MM.1S (cell line): Measurements from ENCODE around the gene DDR1.

Experiments
- DNase-seq: peaks from one replicate; pipeline ENCODE4 v3.0.0-alpha.2; 2015
- H2AFZ ChIP-seq: fragments of 300-600 bp; sonication (generic); 2 replicates; pipeline ENCODE4 v1.6.0; 2016; ENCODE audit warnings: antibody characterized with exemption, low read length
- H3F3A ChIP-seq: fragments of 300-600 bp; sonication (generic); 2 replicates; pipeline ENCODE4 v1.6.1; 2016; ENCODE audit warnings: mild to moderate bottlenecking, antibody characterized with exemption, low read length, moderate library complexity, mixed read lengths; ENCODE audit not compliant: insufficient read depth
- H3K27ac ChIP-seq: fragments of 300-600 bp; sonication (generic); 2 replicates; pipeline ENCODE4 v1.5.1; 2016; ENCODE audit warnings: mild to moderate bottlenecking, low read length
- H3K27me3 ChIP-seq: fragments of 300-600 bp; sonication (generic); replicated peaks from 2 replicates; pipeline ENCODE4 v1.6.0; 2016; ENCODE audit warnings: low read length; ENCODE audit not compliant: insufficient read depth
- H3K36me3 ChIP-seq: fragments of 300-600 bp; sonication (generic); replicated peaks from 2 replicates; pipeline ENCODE4 v1.6.1; 2016; ENCODE audit warnings: mild to moderate bottlenecking, low read length, mixed read lengths; ENCODE audit not compliant: insufficient read depth
- H3K4me1 ChIP-seq: fragments of 300-600 bp; sonication (generic); 2 replicates; pipeline ENCODE4 v1.6.1; 2016; ENCODE audit warnings: low read length, mixed read lengths
- H3K4me2 ChIP-seq: fragments of 300-600 bp; sonication (generic); 2 replicates; pipeline ENCODE4 v1.6.0; 2016; ENCODE audit warnings: low read depth, low read length
- H3K4me3 ChIP-seq: fragments of 300-600 bp; sonication (generic); 2 replicates; pipeline ENCODE4 v1.5.1; 2016; ENCODE audit warnings: low read length, mixed read lengths
- H3K79me2 ChIP-seq: fragments of 300-600 bp; sonication (generic); 2 replicates; pipeline ENCODE4 v1.6.1; 2016; ENCODE audit warnings: mixed run types, low read length, mixed read lengths
- H3K9ac ChIP-seq: fragments of 300-600 bp; sonication (generic); 2 replicates; pipeline ENCODE4 v1.6.1; 2016; ENCODE audit warnings: low read length, mixed read lengths
- H3K9me2 ChIP-seq: fragments of 300-600 bp; sonication (generic); replicated peaks from 2 replicates; pipeline ENCODE4 v1.6.1; 2016; ENCODE audit warnings: mild to moderate bottlenecking, low read length, mixed read lengths; ENCODE audit not compliant: insufficient read depth
- H3K9me3 ChIP-seq: fragments of 300-600 bp; sonication (generic); replicated peaks from 2 replicates; pipeline ENCODE4 v1.6.1; 2016; ENCODE audit warnings: mild to moderate bottlenecking, low read length, mixed read lengths; ENCODE audit not compliant: insufficient read depth
- H4K20me1 ChIP-seq: fragments of 300-600 bp; sonication (generic); 2 replicates; pipeline ENCODE4 v1.6.1; 2016; ENCODE audit warnings: mild to moderate bottlenecking, low read length, moderate library complexity, mixed read lengths; ENCODE audit not compliant: insufficient read depth
- CTCF ChIP-seq: fragments of 300-600 bp; sonication (generic); IDR thresholded peaks from 2 replicates; pipeline ENCODE4 v1.5.1; 2016; ENCODE audit warnings: antibody characterized with exemption, low read length, mixed read lengths
- EZH2 ChIP-seq: fragments of 300-600 bp; sonication (generic); optimal IDR thresholded peaks from 2 replicates; pipeline ENCODE3; 2017; ENCODE audit warnings: low read depth, mild to moderate bottlenecking, antibody characterized with exemption, low read length, mixed read lengths
- EZH2phosphoT487 ChIP-seq: fragments of 300-600 bp; sonication (generic); IDR thresholded peaks from 2 replicates; pipeline ENCODE4 v1.6.1; 2018; ENCODE audit warnings: antibody characterized with exemption, low read length

DDR1 gene

GRCh38 chr6:30897882-30898281, 13.6 kb downstream of the DDR1 start:
- H3K4me3 ChIP-seq, result no peak overlapping the region
- no peaks in the 10 kb centered on the region for H3K36me3 ChIP-seq
- DNase-seq, result no peak
- no peak overlapping the region for H3K27ac ChIP-seq
- no peaks in the 10 kb centered on the region for H3K4me1 ChIP-seq
- no peaks in the 10 kb centered on the region for H3K9me2 ChIP-seq
- no peaks in the 10 kb centered on the region for H3K9me3 ChIP-seq
- H3K79me2 ChIP-seq, result no peaks in the 10 kb centered on the region
- H2AFZ ChIP-seq, result no peak overlapping the region
- no peaks in the 10 kb centered on the region for H3F3A ChIP-seq
- H3K9ac ChIP-seq, result no peak overlapping the region
- no peaks in the 10 kb centered on the region for H4K20me1 ChIP-seq
- no peak overlapping the region for H3K4me2 ChIP-seq
- no peak for TF ChIP-seq EZH2phosphoT487
- no peak for TF ChIP-seq EZH2
- TF ChIP-seq CTCF, result no peak
- H3K27me3 ChIP-seq, result peaks cover 73% of the 10 kb centered on the region

GRCh38 chr6:30898750-30899360, 14.5 kb downstream of the DDR1 start:
- Histone ChIP-seq H3K27me3 (peaks cover 65% of the 10 kb centered on the region), H3K9me3 (no peaks in the 10 kb centered on the region), H3K4me3 (no peak overlapping the region), H3K4me1 (no peaks in the 10 kb centered on the region), H2AFZ (no peak overlapping the region), H3F3A (no peaks in the 10 kb centered on the region), H3K9me2 (no peaks in the 10 kb centered on the region), H3K4me2 (no peak overlapping the region), H3K79me2 (no peaks in the 10 kb centered on the region), H3K27ac (no peak overlapping the region), H3K9ac (no peak overlapping the region), H4K20me1 (no peaks in the 10 kb centered on the region), H3K36me3 (no peaks in the 10 kb centered on the region)
- TF ChIP-seq CTCF (no peak), EZH2phosphoT487 (no peak), EZH2 (no peak)
- DNase-seq, result no peak

GRCh38 chr6:30900863-30901417, 16.6 kb downstream of the DDR1 start:
- Histone ChIP-seq H3K36me3 (no peaks in the 10 kb centered on the region), H3K9me2 (no peaks in the 10 kb centered on the region), H3K79me2 (no peaks in the 10 kb centered on the region), H3K9me3 (no peaks in the 10 kb centered on the region), H2AFZ (no peak overlapping the region), H3K27me3 (peaks cover 44% of the 10 kb centered on the region), H3K4me3 (no peak overlapping the region), H3K27ac (no peak overlapping the region), H4K20me1 (no peaks in the 10 kb centered on the region), H3K4me1 (no peaks in the 10 kb centered on the region), H3K9ac (no peak overlapping the region), H3F3A (no peaks in the 10 kb centered on the region), H3K4me2 (no peak overlapping the region)
- TF ChIP-seq EZH2phosphoT487 (no peak), EZH2 (no peak), CTCF (no peak)
- no peak for DNase-seq
